Vagina (tissue), 2 donors: Measurements from ENCODE around the gene STBD1. TPM values are rescaled to one million over a fixed set of nuclear protein-coding genes. Genes with fewer than 3 reads are reported as not detected.

Source experiments
- DNase-seq, 2 donors: peaks; one replicate each; pipeline ENCODE4 v3.0.0-alpha.2; 2017; ENCODE audit errors: extremely low spot score in 2 of 2
- H3K27ac ChIP-seq: fragments of 200-600 bp; sonication (generic); one replicate; pipeline ENCODE4 v1.5.1; 2019
- H3K27me3 ChIP-seq: fragments of 200-600 bp; sonication (generic); one replicate; pipeline ENCODE4 v1.5.1; 2019
- H3K36me3 ChIP-seq, 2 donors: fragments of 200-600 bp; sonication (generic); one replicate each; pipeline ENCODE4 v1.5.1; 2017 to 2019
- H3K4me1 ChIP-seq: fragments of 200-600 bp; sonication (generic); one replicate; pipeline ENCODE4 v1.5.1; 2019
- H3K4me3 ChIP-seq, 2 donors: fragments of 200-600 bp; sonication (generic); 1 replicate in 1 of 2; 2 replicates in 1 of 2; pipeline ENCODE4 v1.5.1; 2016 to 2019
- H3K9me3 ChIP-seq: fragments of 200-600 bp; sonication (generic); one replicate; pipeline ENCODE4 v1.5.1; 2019
- CTCF ChIP-seq, 3 experiments: fragments of 450-650 bp in 2 of 3; fragments of 200-600 bp in 1 of 3; sonication (generic) in 1 of 3; IDR thresholded peaks; one replicate each; pipeline ENCODE4 v1.5.1; 2017 to 2019; ENCODE audit warnings: antibody characterized with exemption in 3 of 3, mild to moderate bottlenecking in 2 of 3, moderate library complexity in 2 of 3
- POLR2A ChIP-seq, 2 donors: fragments of 450-650 bp; IDR thresholded peaks; one replicate each; pipeline ENCODE4 v1.6.1; 2017; ENCODE audit warnings: antibody characterized with exemption in 2 of 2, mild to moderate bottlenecking in 2 of 2, moderate library complexity in 2 of 2
- POLR2AphosphoS5 ChIP-seq, 2 donors: sonication (generic); formaldehyde crosslinking; IDR thresholded peaks; one replicate each; pipeline ENCODE4 v1.9.0; 2017; ENCODE audit warnings: antibody characterized with exemption in 2 of 2, mild to moderate bottlenecking in 2 of 2, low read depth in 1 of 2; ENCODE audit not compliant: insufficient read depth in 1 of 2
- intact Hi-C: fragments of 100-400 bp; cut with DNase I; formaldehyde crosslinking; loops from one replicate; pipeline ENCODE4 v1.15.1; 2023
- total RNA-seq: library from RNA; depleted of rRNA; stranded (reverse); fragments of >200 nt; gene quantifications from one replicate; pipeline ENCODE4 v1.2.3, GENCODE V29; 2016

The STBD1 gene
- total RNA-seq, 1 donor from 2014 or later, result 7.6 TPM

GRCh38 chr4:76296286-76296820 is 10.2 kb upstream of the STBD1 start:
- TF ChIP-seq POLR2AphosphoS5 (IDR thresholded peaks at IDR 0.05; ENCODE audit: insufficient read depth in 1 of 2, low read depth in 1 of 2), result no peak
- no peak for TF ChIP-seq CTCF (IDR thresholded peaks at IDR 0.05)
- TF ChIP-seq POLR2A (IDR thresholded peaks at IDR 0.05), result no peak
- intact Hi-C loops, result no loop called here
- H3K4me3 ChIP-seq, result no peak overlapping the region

GRCh38 chr4:76298227-76298626 is 8.3 kb upstream of the STBD1 start:
- no peak for DNase-seq
- H3K9me3 ChIP-seq, result no peaks in the 10 kb centered on the region
- TF ChIP-seq CTCF (IDR thresholded peaks at IDR 0.05), result no peak
- TF ChIP-seq POLR2A (IDR thresholded peaks at IDR 0.05), result no peak
- TF ChIP-seq POLR2AphosphoS5 (IDR thresholded peaks at IDR 0.05; ENCODE audit: insufficient read depth in 1 of 2, low read depth in 1 of 2), result no peak
- no peak overlapping the region for H3K27ac ChIP-seq
- H3K4me3 ChIP-seq, result no peak overlapping the region
- no peaks in the 10 kb centered on the region for H3K36me3 ChIP-seq
- intact Hi-C loops, result no loop called here
- peaks cover 17% of the 10 kb centered on the region for H3K4me1 ChIP-seq
- no peaks in the 10 kb centered on the region for H3K27me3 ChIP-seq

More at GRCh38 chr4:76296286-76296820, 10.2 kb upstream of the STBD1 start:
- no peaks in the 10 kb centered on the region for H3K36me3 ChIP-seq
- no peak for DNase-seq
- peaks cover 7% of the 10 kb centered on the region for H3K4me1 ChIP-seq
- H3K27me3 ChIP-seq, result no peaks in the 10 kb centered on the region
- H3K9me3 ChIP-seq, result no peaks in the 10 kb centered on the region
- H3K27ac ChIP-seq, result no peak overlapping the region

GRCh38 chr4:76300012-76300411 is 6.5 kb upstream of the STBD1 start:
- TF ChIP-seq CTCF (IDR thresholded peaks at IDR 0.05) (no peak), POLR2A (IDR thresholded peaks at IDR 0.05) (no peak), POLR2AphosphoS5 (IDR thresholded peaks at IDR 0.05; ENCODE audit: insufficient read depth in 1 of 2, low read depth in 1 of 2) (no peak)
- no peak for DNase-seq
- no peaks in the 10 kb centered on the region for H3K27me3 ChIP-seq
- intact Hi-C loops, result loop anchor here (10.0 kb wide), 1 partner anchor 85 kb away; the partner anchor contains the start of gene SCARB2
- no peak overlapping the region for H3K27ac ChIP-seq
- no peak overlapping the region for H3K4me3 ChIP-seq
- peaks cover 22% of the 10 kb centered on the region for H3K4me1 ChIP-seq
- no peaks in the 10 kb centered on the region for H3K36me3 ChIP-seq
- H3K9me3 ChIP-seq, result no peaks in the 10 kb centered on the region

GRCh38 chr4:76301068-76301774 is 5.3 kb upstream of the STBD1 start:
- no peak for DNase-seq
- intact Hi-C loops, result loop anchor here (10.0 kb wide), 1 partner anchor 86 kb away; the partner anchor contains the start of gene SCARB2
- Histone ChIP-seq H3K4me1 (peaks cover 31% of the 10 kb centered on the region), H3K36me3 (no peaks in the 10 kb centered on the region), H3K27me3 (no peaks in the 10 kb centered on the region), H3K4me3 (no peak overlapping the region), H3K9me3 (no peaks in the 10 kb centered on the region), H3K27ac (peak overlapping the region; percentile 39)
- TF ChIP-seq POLR2AphosphoS5 (IDR thresholded peaks at IDR 0.05; ENCODE audit: insufficient read depth in 1 of 2, low read depth in 1 of 2), result peak in 1 of 2 donors; percentile 64
- no peak for TF ChIP-seq POLR2A (IDR thresholded peaks at IDR 0.05)

- no peak overlapping the region for H3K4me3 ChIP-seq
- intact Hi-C loops, result loop anchor here (10.0 kb wide), 1 partner anchor 87 kb away; the partner anchor contains the start of gene SCARB2
- no peaks in the 10 kb centered on the region for H3K27me3 ChIP-seq
- peaks cover 31% of the 10 kb centered on the region for H3K4me1 ChIP-seq
- H3K9me3 ChIP-seq, result no peaks in the 10 kb centered on the region
- no peak for TF ChIP-seq POLR2AphosphoS5 (IDR thresholded peaks at IDR 0.05; ENCODE audit: insufficient read depth in 1 of 2, low read depth in 1 of 2)
- TF ChIP-seq CTCF (IDR thresholded peaks at IDR 0.05), result no peak
- no peak for TF ChIP-seq POLR2A (IDR thresholded peaks at IDR 0.05)
- H3K36me3 ChIP-seq, result no peaks in the 10 kb centered on the region
- DNase-seq, result no peak
- H3K27ac ChIP-seq, result peak overlapping the region; percentile 31
These were observed 4.8 kb upstream of the STBD1 start for GRCh38 chr4:76301775-76302162.
